ENCODE results near the gene MRPL57. TPM values are rescaled to one million over a fixed set of nuclear protein-coding genes. Genes with fewer than 3 reads are reported as not detected.
"Not testable (repeated sequence)": the region's sequence is repeated elsewhere in the genome, so short reads cannot be mapped to it uniquely, and the experiment has no call there.

The MRPL57 gene
- total RNA-seq, 2 donors from 2014 or later = 22.2 to 22.9 TPM

- not testable (repeated sequence) for H3K27ac Mint-ChIP-seq; H3K4me1 Mint-ChIP-seq; H3K4me1 ChIP-seq (ENCODE audit: control insufficient read depth, insufficient read depth, low read length); DNase-seq; H3K27me3 Mint-ChIP-seq (ENCODE audit: insufficient read depth); H3K9ac ChIP-seq (ENCODE audit: extremely low read depth, low read length, poor library complexity, severe bottlenecking); H3K4me3 Mint-ChIP-seq; H3K4me3 ChIP-seq (ENCODE audit: low read length); H3K27ac ChIP-seq (ENCODE audit: low read depth, low read length); H3K36me3 Mint-ChIP-seq (ENCODE audit: low read depth); H3K36me3 ChIP-seq (ENCODE audit: control insufficient read depth, insufficient read depth, low read length); H3K27me3 ChIP-seq (ENCODE audit: control insufficient read depth, insufficient read depth, low read length, poor library complexity, severe bottlenecking)
- H3K9me3 ChIP-seq (ENCODE audit: control insufficient read depth, low read length) = peaks cover 10% of the 10 kb centered on the region
- peaks cover 36% of the 10 kb centered on the region for H3K9me3 Mint-ChIP-seq
- 96 to 100% methylated on average over 2 to 8 of the region's 9 CpGs for WGBS, 2 experiments (ENCODE audit: insufficient coverage in 1 of 2, insufficient read length in 1 of 2)
Measured at GRCh38 chr13:21197606-21198225, 21.3 kb downstream of the MRPL57 start.

GRCh38 chr13:21198391-21198790, 21.9 kb downstream of the MRPL57 start:
- H3K36me3 Mint-ChIP-seq (ENCODE audit: low read depth); H3K4me3 ChIP-seq (ENCODE audit: low read length); H3K4me1 ChIP-seq (ENCODE audit: control insufficient read depth, insufficient read depth, low read length); H3K4me3 Mint-ChIP-seq; DNase-seq; H3K27ac Mint-ChIP-seq; H3K4me1 Mint-ChIP-seq; H3K9ac ChIP-seq (ENCODE audit: extremely low read depth, low read length, poor library complexity, severe bottlenecking); H3K27ac ChIP-seq (ENCODE audit: low read depth, low read length); H3K27me3 Mint-ChIP-seq (ENCODE audit: insufficient read depth); H3K36me3 ChIP-seq (ENCODE audit: control insufficient read depth, insufficient read depth, low read length); H3K27me3 ChIP-seq (ENCODE audit: control insufficient read depth, insufficient read depth, low read length, poor library complexity, severe bottlenecking): not testable (repeated sequence)
- 88 to 91% methylated on average over 1 to 3 of the region's 4 CpGs for WGBS, 2 experiments (ENCODE audit: insufficient coverage in 1 of 2, insufficient read length in 1 of 2)
- peaks cover 10% of the 10 kb centered on the region for H3K9me3 ChIP-seq (ENCODE audit: control insufficient read depth, low read length)
- peaks cover 33% of the 10 kb centered on the region for H3K9me3 Mint-ChIP-seq

GRCh38 chr13:21201456-21202190, 25.2 kb downstream of the MRPL57 start:
- H3K4me3 ChIP-seq (ENCODE audit: low read length); H3K9ac ChIP-seq (ENCODE audit: extremely low read depth, low read length, poor library complexity, severe bottlenecking); H3K4me3 Mint-ChIP-seq; H3K27me3 ChIP-seq (ENCODE audit: control insufficient read depth, insufficient read depth, low read length, poor library complexity, severe bottlenecking); DNase-seq; H3K4me1 ChIP-seq (ENCODE audit: control insufficient read depth, insufficient read depth, low read length); H3K4me1 Mint-ChIP-seq; H3K27ac ChIP-seq (ENCODE audit: low read depth, low read length); H3K27me3 Mint-ChIP-seq (ENCODE audit: insufficient read depth); H3K36me3 ChIP-seq (ENCODE audit: control insufficient read depth, insufficient read depth, low read length); H3K27ac Mint-ChIP-seq; H3K36me3 Mint-ChIP-seq (ENCODE audit: low read depth): not testable (repeated sequence)
- peaks cover 10% of the 10 kb centered on the region for H3K9me3 ChIP-seq (ENCODE audit: control insufficient read depth, low read length)
- peaks cover 40% of the 10 kb centered on the region for H3K9me3 Mint-ChIP-seq

GRCh38 chr13:21202767-21203531, 26.5 kb downstream of the MRPL57 start:
- TF ChIP-seq CTCF (conservative IDR thresholded peaks at IDR 0.05) = no peak
- Histone ChIP-seq H3K9me3 (ENCODE audit: control insufficient read depth, low read length) (peaks cover 10% of the 10 kb centered on the region), H3K9ac (ENCODE audit: extremely low read depth, low read length, poor library complexity, severe bottlenecking) (no peak overlapping the region), H3K27ac (ENCODE audit: low read depth, low read length) (no peak overlapping the region), H3K4me3 (ENCODE audit: low read length) (no peak overlapping the region), H3K4me1 (ENCODE audit: control insufficient read depth, insufficient read depth, low read length) (no peaks in the 10 kb centered on the region), H3K36me3 (ENCODE audit: control insufficient read depth, insufficient read depth, low read length) (no peaks in the 10 kb centered on the region), H3K27me3 (ENCODE audit: control insufficient read depth, insufficient read depth, low read length, poor library complexity, severe bottlenecking) (no peaks in the 10 kb centered on the region)
- DNase-seq = no peak
- Mint-ChIP-seq H3K4me3 (no peak overlapping the region), H3K36me3 (ENCODE audit: low read depth) (peaks cover 6% of the 10 kb centered on the region), H3K4me1 (peaks cover 4% of the 10 kb centered on the region), H3K9me3 (peaks cover 40% of the 10 kb centered on the region), H3K27ac (no peak overlapping the region), H3K27me3 (ENCODE audit: insufficient read depth) (no peaks in the 10 kb centered on the region)
- 88 to 89% methylated on average over 2 to 3 of the region's 3 CpGs for WGBS, 2 experiments (ENCODE audit: insufficient coverage in 1 of 2, insufficient read length in 1 of 2)

All from endodermal cell (in vitro differentiated cells).